Measurements from ENCODE around the gene RALGDS.
"Not testable (repeated sequence)": the region's sequence is repeated elsewhere in the genome, so short reads cannot be mapped to it uniquely, and the experiment has no call there.

Gene RALGDS

DNA sequence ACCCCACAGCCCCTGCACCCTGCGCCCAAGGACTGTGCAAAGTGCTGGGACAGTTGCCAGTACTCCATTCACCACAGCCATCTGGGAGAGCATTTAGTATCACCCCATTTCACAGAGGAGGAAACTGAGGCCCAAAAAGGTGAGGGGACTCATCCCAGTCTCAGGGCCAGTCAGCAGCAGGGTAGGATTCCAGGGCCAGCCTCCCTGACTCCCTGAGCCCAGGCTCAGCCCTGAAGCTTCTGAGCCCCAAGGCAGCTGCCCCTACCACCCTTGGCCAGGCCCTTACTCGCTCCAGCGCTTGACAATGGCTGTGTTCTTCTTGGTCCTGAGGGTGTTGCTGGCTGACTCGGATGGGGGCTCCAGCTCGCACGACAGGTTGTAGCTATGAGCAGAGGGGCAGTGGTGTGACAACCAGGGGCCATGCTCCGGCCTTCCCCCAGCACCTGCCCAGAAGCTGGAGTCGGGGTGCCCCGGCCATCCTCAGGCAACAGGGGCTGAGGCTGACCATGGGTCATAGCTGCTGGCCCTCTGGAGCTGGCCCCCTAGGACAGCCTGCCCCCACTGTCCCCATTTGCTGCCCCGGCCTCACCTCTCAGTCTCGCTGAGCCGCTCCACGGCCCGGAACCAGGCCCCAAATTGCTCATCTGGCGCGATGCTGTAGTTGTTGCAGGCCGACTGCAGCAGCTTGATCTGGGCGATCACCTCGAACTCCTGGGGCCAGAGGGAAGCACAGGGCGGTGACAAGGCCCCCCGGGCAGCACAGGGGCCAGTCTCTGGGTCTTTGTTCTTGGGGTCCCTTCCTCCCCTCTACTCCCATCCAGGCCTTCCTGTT lies 18.6 kb downstream of the RALGDS start:
- Histone ChIP-seq H3K27ac (ENCODE audit: low read depth, low read length) (no peak overlapping the region), H3K36me3 (ENCODE audit: insufficient read depth, low read length) (peaks cover 10% of the 10 kb centered on the region), H3K79me2 (ENCODE audit: control insufficient read depth, insufficient read depth, low read length, unreplicated experiment) (no peaks in the 10 kb centered on the region), H3K4me1 (ENCODE audit: control insufficient read depth, insufficient read depth, low read length, unreplicated experiment) (no peaks in the 10 kb centered on the region), H3K27me3 (ENCODE audit: insufficient read depth, low read length) (no peaks in the 10 kb centered on the region), H3K4me3 (ENCODE audit: low read depth, low read length) (no peak overlapping the region), H2AFZ (ENCODE audit: low read length, unreplicated experiment) (no peak overlapping the region)

DNA sequence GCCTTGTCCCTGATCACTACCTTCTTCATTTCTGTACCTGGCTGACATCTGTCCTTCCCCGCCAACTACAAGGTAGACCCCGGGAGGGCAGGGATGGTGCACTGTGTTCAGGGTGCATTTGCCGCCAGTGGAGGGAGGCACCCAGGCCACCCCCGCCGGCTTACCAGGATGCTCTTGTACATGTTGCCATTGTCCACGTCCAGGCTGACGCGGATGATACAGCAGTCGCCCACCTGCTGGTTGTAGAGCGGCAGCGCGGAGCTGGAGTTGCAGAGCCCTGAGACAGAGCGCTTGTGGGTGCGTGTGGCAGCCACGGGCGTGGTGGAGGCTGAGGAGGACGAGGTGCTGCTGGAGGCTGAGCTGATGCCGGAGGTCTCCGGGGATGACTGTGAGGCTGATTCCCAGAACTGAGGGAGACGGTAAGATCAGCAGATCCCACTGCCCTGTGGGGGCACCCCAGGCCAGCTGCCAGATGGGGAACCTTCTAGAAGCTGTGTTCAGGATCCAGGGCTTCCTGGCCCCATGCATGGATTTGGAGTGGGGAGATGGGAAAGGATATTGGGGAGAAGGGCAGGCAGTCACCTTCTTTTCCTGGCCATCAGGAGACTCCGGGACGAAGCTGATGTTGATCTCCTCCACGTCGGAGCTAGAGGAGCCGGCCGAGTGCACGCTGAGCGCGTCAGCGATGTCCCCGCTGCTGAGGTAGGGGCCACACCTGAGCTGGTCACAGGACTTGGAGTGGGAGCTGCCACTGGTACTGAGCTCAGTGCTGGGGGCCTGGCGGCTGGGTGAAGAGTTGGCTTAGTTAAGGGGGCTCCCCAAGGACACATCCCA lies 19.5 kb downstream of the RALGDS start:
- Histone ChIP-seq H3K27me3 (ENCODE audit: insufficient read depth, low read length) (no peaks in the 10 kb centered on the region), H3K36me3 (ENCODE audit: insufficient read depth, low read length) (peaks cover 12% of the 10 kb centered on the region), H2AFZ (ENCODE audit: low read length, unreplicated experiment) (no peak overlapping the region), H3K27ac (ENCODE audit: low read depth, low read length) (no peak overlapping the region), H3K79me2 (ENCODE audit: control insufficient read depth, insufficient read depth, low read length, unreplicated experiment) (no peaks in the 10 kb centered on the region), H3K4me3 (ENCODE audit: low read depth, low read length) (no peak overlapping the region), H3K4me1 (ENCODE audit: control insufficient read depth, insufficient read depth, low read length, unreplicated experiment) (no peaks in the 10 kb centered on the region)

DNA sequence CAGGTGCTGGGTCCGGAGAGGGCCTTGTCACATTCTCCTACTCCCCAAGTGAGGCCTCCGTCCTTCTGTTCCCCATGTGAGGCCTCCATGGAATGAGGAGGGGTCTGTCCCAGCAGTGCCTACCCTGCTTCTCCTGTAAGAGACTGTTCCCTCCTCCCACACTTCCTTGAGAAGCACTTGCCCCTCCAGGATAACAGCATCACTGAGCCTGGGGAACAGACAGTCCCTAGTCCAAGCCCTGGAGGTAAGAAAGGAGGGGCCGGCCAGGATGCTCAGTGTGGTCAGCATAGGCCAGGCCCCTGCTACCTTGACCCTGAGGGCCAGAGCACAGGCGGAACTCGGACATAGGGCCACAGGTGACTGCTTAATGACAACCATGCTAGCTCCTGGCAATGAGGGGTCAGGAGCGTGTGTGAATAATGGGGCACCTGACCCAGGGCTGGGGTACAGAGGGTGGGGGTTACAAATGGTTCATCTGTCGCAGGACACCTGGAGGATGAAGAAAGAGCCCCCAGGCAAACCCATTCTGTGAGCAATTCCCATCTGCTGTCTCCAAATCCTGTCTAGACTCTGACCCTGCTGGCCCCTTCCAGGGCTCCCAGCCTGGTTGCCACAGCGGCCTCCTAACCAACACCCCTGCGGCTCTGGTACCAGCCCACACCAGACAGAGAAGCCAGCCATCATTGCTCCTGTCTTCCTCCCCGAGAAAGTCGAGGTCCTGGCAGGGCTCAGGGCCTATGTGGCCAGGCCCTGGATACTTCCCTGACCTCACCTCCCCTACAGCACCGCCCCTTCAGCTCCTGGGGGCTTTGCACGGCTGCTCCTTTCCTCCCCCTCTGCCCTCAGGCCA lies 20.3 kb downstream of the RALGDS start:
- Histone ChIP-seq H3K36me3 (ENCODE audit: insufficient read depth, low read length) (peaks cover 12% of the 10 kb centered on the region), H3K4me3 (ENCODE audit: low read depth, low read length) (no peak overlapping the region), H3K27ac (ENCODE audit: low read depth, low read length) (no peak overlapping the region), H3K4me1 (ENCODE audit: control insufficient read depth, insufficient read depth, low read length, unreplicated experiment) (no peaks in the 10 kb centered on the region), H3K79me2 (ENCODE audit: control insufficient read depth, insufficient read depth, low read length, unreplicated experiment) (no peaks in the 10 kb centered on the region), H3K27me3 (ENCODE audit: insufficient read depth, low read length) (no peaks in the 10 kb centered on the region), H2AFZ (ENCODE audit: low read length, unreplicated experiment) (no peak overlapping the region)

DNA sequence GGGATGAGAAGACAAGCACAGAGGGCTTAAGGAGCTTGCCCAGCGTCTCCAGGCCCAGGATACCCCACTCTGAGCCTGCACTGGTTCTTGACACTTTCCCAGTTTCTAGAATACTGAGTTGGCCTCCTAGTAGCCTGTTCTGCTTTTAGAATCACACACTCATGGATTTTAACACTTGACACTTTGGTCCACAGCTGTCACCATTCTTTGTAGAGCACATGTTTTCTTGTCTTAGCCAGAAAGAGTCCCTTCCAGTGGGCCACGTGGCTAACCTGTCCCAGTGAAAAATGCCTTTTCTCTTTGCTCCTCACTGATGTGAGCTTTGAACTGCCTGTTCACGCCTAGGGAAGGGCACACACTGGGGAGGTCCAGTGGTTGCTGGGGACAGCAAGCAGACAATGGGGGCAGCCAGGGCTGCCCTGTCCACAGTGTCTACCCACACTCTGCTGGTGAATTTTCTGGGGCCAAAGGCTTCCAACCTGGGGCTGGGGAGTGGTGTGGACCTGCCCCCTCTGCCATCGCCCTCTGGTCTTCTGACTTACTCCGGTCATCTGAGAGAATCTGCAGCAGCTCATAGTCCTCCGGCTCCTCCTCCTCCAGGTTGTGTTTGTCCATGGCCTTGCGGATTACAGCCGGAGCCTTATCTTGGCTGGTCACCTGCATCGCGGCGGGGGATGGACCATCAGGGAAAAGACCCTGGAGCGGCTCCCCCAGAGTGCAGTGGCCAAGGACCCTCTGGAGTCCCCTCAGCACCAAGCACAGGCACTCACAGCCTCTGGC lies 21.1 kb downstream of the RALGDS start:
- Histone ChIP-seq H3K4me1 (ENCODE audit: control insufficient read depth, insufficient read depth, low read length, unreplicated experiment) (no peaks in the 10 kb centered on the region), H3K4me3 (ENCODE audit: low read depth, low read length) (no peak overlapping the region), H3K27me3 (ENCODE audit: insufficient read depth, low read length) (no peaks in the 10 kb centered on the region), H3K36me3 (ENCODE audit: insufficient read depth, low read length) (peaks cover 12% of the 10 kb centered on the region), H2AFZ (ENCODE audit: low read length, unreplicated experiment) (no peak overlapping the region), H3K27ac (ENCODE audit: low read depth, low read length) (no peak overlapping the region), H3K79me2 (ENCODE audit: control insufficient read depth, insufficient read depth, low read length, unreplicated experiment) (no peaks in the 10 kb centered on the region)

GRCh38 chr9:133098871-133099270 lies 22.2 kb downstream of the RALGDS start:
- H2AFZ ChIP-seq (ENCODE audit: low read length, unreplicated experiment) = no peak overlapping the region
- no peaks in the 10 kb centered on the region for H3K27me3 ChIP-seq (ENCODE audit: insufficient read depth, low read length)
- no peak overlapping the region for H3K27ac ChIP-seq (ENCODE audit: low read depth, low read length)
- H3K4me3 ChIP-seq (ENCODE audit: low read depth, low read length) = no peak overlapping the region
- no peaks in the 10 kb centered on the region for H3K79me2 ChIP-seq (ENCODE audit: control insufficient read depth, insufficient read depth, low read length, unreplicated experiment)
- peaks cover 12% of the 10 kb centered on the region for H3K36me3 ChIP-seq (ENCODE audit: insufficient read depth, low read length)
- no peaks in the 10 kb centered on the region for H3K4me1 ChIP-seq (ENCODE audit: control insufficient read depth, insufficient read depth, low read length, unreplicated experiment)

- H3K36me3 ChIP-seq (ENCODE audit: insufficient read depth, low read length) = peaks cover 12% of the 10 kb centered on the region
- H3K4me3 ChIP-seq (ENCODE audit: low read depth, low read length) = no peak overlapping the region
- no peak overlapping the region for H3K27ac ChIP-seq (ENCODE audit: low read depth, low read length)
- no peaks in the 10 kb centered on the region for H3K27me3 ChIP-seq (ENCODE audit: insufficient read depth, low read length)
- no peaks in the 10 kb centered on the region for H3K79me2 ChIP-seq (ENCODE audit: control insufficient read depth, insufficient read depth, low read length, unreplicated experiment)
- no peak overlapping the region for H2AFZ ChIP-seq (ENCODE audit: low read length, unreplicated experiment)
- no peaks in the 10 kb centered on the region for H3K4me1 ChIP-seq (ENCODE audit: control insufficient read depth, insufficient read depth, low read length, unreplicated experiment)
These were observed 22.8 kb downstream of the RALGDS start for GRCh38 chr9:133098104-133098754.

DNA sequence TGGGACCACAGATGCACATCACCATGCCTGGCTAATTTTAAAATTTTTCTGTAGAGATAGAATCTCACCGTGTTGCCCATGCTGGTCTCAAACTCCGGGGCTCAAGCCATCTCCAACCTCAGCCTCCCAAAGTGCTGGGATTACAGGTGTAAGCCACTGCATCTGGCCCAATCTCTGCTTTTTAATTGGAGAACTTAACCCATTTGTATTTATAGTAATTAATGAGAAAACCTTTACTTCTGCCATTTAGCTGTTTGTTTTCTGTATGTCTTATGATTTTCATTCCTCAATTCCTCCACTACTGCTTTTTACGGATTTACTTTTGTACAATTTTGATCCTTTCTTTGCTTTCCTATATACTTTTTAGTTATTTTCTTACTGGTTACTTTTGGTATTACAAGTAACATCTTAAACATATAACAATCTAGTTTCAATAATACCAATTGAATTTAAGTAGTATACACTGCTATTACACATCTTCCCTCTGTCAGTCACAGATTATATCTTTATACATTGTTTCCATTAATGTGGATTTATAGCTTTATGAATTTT lies 26.1 kb downstream of the RALGDS start:
- Histone ChIP-seq H2AFZ (ENCODE audit: low read length, unreplicated experiment) (no peak overlapping the region), H3K27me3 (ENCODE audit: insufficient read depth, low read length) (no peaks in the 10 kb centered on the region), H3K27ac (ENCODE audit: low read depth, low read length) (no peak overlapping the region), H3K4me3 (ENCODE audit: low read depth, low read length) (no peak overlapping the region), H3K4me1 (ENCODE audit: control insufficient read depth, insufficient read depth, low read length, unreplicated experiment) (no peaks in the 10 kb centered on the region), H3K36me3 (ENCODE audit: insufficient read depth, low read length) (peaks cover 12% of the 10 kb centered on the region), H3K79me2 (ENCODE audit: control insufficient read depth, insufficient read depth, low read length, unreplicated experiment) (no peaks in the 10 kb centered on the region)

- H3K36me3 ChIP-seq (ENCODE audit: insufficient read depth, low read length) = peaks cover 12% of the 10 kb centered on the region
- H3K27ac ChIP-seq (ENCODE audit: low read depth, low read length); H3K79me2 ChIP-seq (ENCODE audit: control insufficient read depth, insufficient read depth, low read length, unreplicated experiment); H2AFZ ChIP-seq (ENCODE audit: low read length, unreplicated experiment); H3K27me3 ChIP-seq (ENCODE audit: insufficient read depth, low read length); H3K4me3 ChIP-seq (ENCODE audit: low read depth, low read length); H3K4me1 ChIP-seq (ENCODE audit: control insufficient read depth, insufficient read depth, low read length, unreplicated experiment): not testable (repeated sequence)
These were observed 26.7 kb downstream of the RALGDS start for GRCh38 chr9:133094351-133094750.

- Histone ChIP-seq H3K36me3 (ENCODE audit: insufficient read depth, low read length) (no peaks in the 10 kb centered on the region), H3K4me3 (ENCODE audit: low read depth, low read length) (no peak overlapping the region), H3K27ac (ENCODE audit: low read depth, low read length) (no peak overlapping the region), H2AFZ (ENCODE audit: low read length, unreplicated experiment) (no peak overlapping the region), H3K79me2 (ENCODE audit: control insufficient read depth, insufficient read depth, low read length, unreplicated experiment) (no peaks in the 10 kb centered on the region), H3K27me3 (ENCODE audit: insufficient read depth, low read length) (no peaks in the 10 kb centered on the region), H3K4me1 (ENCODE audit: control insufficient read depth, insufficient read depth, low read length, unreplicated experiment) (no peaks in the 10 kb centered on the region)
These were observed 30.2 kb downstream of the RALGDS start for GRCh38 chr9:133090752-133091385.

All from ACC112 (cell line).